Measurements from ENCODE around the gene USP46.
A peak's percentile ranks its signal among the peaks of the same experiment; 100 is the strongest.

USP46 gene

GRCh38 chr4:52670739-52671138, 11.6 kb upstream of the USP46 start:
- no peaks in the 10 kb centered on the region for H3K36me3 ChIP-seq (ENCODE audit: insufficient read depth, low read length)
- no peaks in the 10 kb centered on the region for H3K79me2 ChIP-seq (ENCODE audit: insufficient read depth, low read length)
- no peak overlapping the region for H3K9ac ChIP-seq (ENCODE audit: low read depth, low read length, poor library complexity, severe bottlenecking)
- no peaks in the 10 kb centered on the region for H4K20me1 ChIP-seq (ENCODE audit: insufficient read depth, low read length, poor library complexity, severe bottlenecking)
- no peaks in the 10 kb centered on the region for H3K4me1 ChIP-seq (ENCODE audit: insufficient read depth, low read length, poor library complexity, severe bottlenecking)
- no peak overlapping the region for H2AFZ ChIP-seq (ENCODE audit: low read length)
- no peak for TF ChIP-seq CTCF (conservative IDR thresholded peaks at IDR 0.05; ENCODE audit: low read length)
- TF ChIP-seq EZH2phosphoT487 (IDR thresholded peaks at IDR 0.05; ENCODE audit: borderline replicate concordance): no peak
- no peak overlapping the region for H3K4me2 ChIP-seq (ENCODE audit: low read depth, low read length, poor library complexity, severe bottlenecking)
- no peaks in the 10 kb centered on the region for H3K27me3 ChIP-seq (ENCODE audit: insufficient read depth, low read length, poor library complexity, severe bottlenecking)
- H3K9me2 ChIP-seq (replicated peaks; ENCODE audit: low read depth, low read length): no peaks in the 10 kb centered on the region
- no peaks in the 10 kb centered on the region for H3F3A ChIP-seq (ENCODE audit: low read depth)
- H3K9me3 ChIP-seq (ENCODE audit: insufficient read depth, low read depth, low read length): no peaks in the 10 kb centered on the region
- no peak overlapping the region for H3K4me3 ChIP-seq (ENCODE audit: low read length, poor library complexity, severe bottlenecking)

- Histone ChIP-seq H3K27me3 (ENCODE audit: insufficient read depth, low read length, poor library complexity, severe bottlenecking) (no peaks in the 10 kb centered on the region), H3K9me3 (ENCODE audit: insufficient read depth, low read depth, low read length) (no peaks in the 10 kb centered on the region), H3F3A (ENCODE audit: low read depth) (no peaks in the 10 kb centered on the region), H4K20me1 (ENCODE audit: insufficient read depth, low read length, poor library complexity, severe bottlenecking) (no peaks in the 10 kb centered on the region), H3K4me1 (ENCODE audit: insufficient read depth, low read length, poor library complexity, severe bottlenecking) (no peaks in the 10 kb centered on the region), H2AFZ (ENCODE audit: low read length) (no peak overlapping the region), H3K36me3 (ENCODE audit: insufficient read depth, low read length) (no peaks in the 10 kb centered on the region), H3K9ac (ENCODE audit: low read depth, low read length, poor library complexity, severe bottlenecking) (no peak overlapping the region), H3K79me2 (ENCODE audit: insufficient read depth, low read length) (no peaks in the 10 kb centered on the region), H3K4me2 (ENCODE audit: low read depth, low read length, poor library complexity, severe bottlenecking) (no peak overlapping the region), H3K9me2 (replicated peaks; ENCODE audit: low read depth, low read length) (no peaks in the 10 kb centered on the region), H3K4me3 (ENCODE audit: low read length, poor library complexity, severe bottlenecking) (no peak overlapping the region)
- TF ChIP-seq EZH2phosphoT487 (IDR thresholded peaks at IDR 0.05; ENCODE audit: borderline replicate concordance) (no peak), CTCF (conservative IDR thresholded peaks at IDR 0.05; ENCODE audit: low read length) (no peak)
These were observed 11.0 kb upstream of the USP46 start for GRCh38 chr4:52670121-52670520.

- peak; percentile 81 for TF ChIP-seq CTCF (conservative IDR thresholded peaks at IDR 0.05; ENCODE audit: low read length)
- TF ChIP-seq EZH2phosphoT487 (IDR thresholded peaks at IDR 0.05; ENCODE audit: borderline replicate concordance): no peak
- H3K4me3 ChIP-seq (ENCODE audit: low read length, poor library complexity, severe bottlenecking): no peak overlapping the region
These were observed 6.5 kb upstream of the USP46 start for GRCh38 chr4:52665592-52665991.

More at GRCh38 chr4:52665592-52665991, 6.5 kb upstream of the USP46 start:
- no peaks in the 10 kb centered on the region for H3K27me3 ChIP-seq (ENCODE audit: insufficient read depth, low read length, poor library complexity, severe bottlenecking)
- no peak overlapping the region for H3K4me2 ChIP-seq (ENCODE audit: low read depth, low read length, poor library complexity, severe bottlenecking)
- H3K9me3 ChIP-seq (ENCODE audit: insufficient read depth, low read depth, low read length): no peaks in the 10 kb centered on the region; the same call in 1 of the 2 replicates
- H3K36me3 ChIP-seq (ENCODE audit: insufficient read depth, low read length): no peaks in the 10 kb centered on the region
- no peaks in the 10 kb centered on the region for H3F3A ChIP-seq (ENCODE audit: low read depth)
- peaks cover 3% of the 10 kb centered on the region for H3K4me1 ChIP-seq (ENCODE audit: insufficient read depth, low read length, poor library complexity, severe bottlenecking)
- no peak overlapping the region for H2AFZ ChIP-seq (ENCODE audit: low read length)
- H4K20me1 ChIP-seq (ENCODE audit: insufficient read depth, low read length, poor library complexity, severe bottlenecking): no peaks in the 10 kb centered on the region
- H3K9ac ChIP-seq (ENCODE audit: low read depth, low read length, poor library complexity, severe bottlenecking): no peak overlapping the region
- H3K79me2 ChIP-seq (ENCODE audit: insufficient read depth, low read length): no peaks in the 10 kb centered on the region
- no peaks in the 10 kb centered on the region for H3K9me2 ChIP-seq (replicated peaks; ENCODE audit: low read depth, low read length)
